Measurements from ENCODE around the gene JARID2. TPM values are rescaled to one million over a fixed set of nuclear protein-coding genes. Genes with fewer than 3 reads are reported as not detected.

JARID2 gene
- total RNA-seq, 1 donor from 2014 or later: 17.9 TPM

GRCh38 chr6:15335385-15335784, 89.5 kb downstream of the JARID2 start:
- no peaks in the 10 kb centered on the region for H3K36me3 ChIP-seq
- no peak overlapping the region for H3K4me3 ChIP-seq
- DNase-seq (ENCODE audit: extremely low spot score in 2 of 2): no peak
- no peaks in the 10 kb centered on the region for H3K27me3 ChIP-seq
- TF ChIP-seq POLR2A (IDR thresholded peaks at IDR 0.05): no peak
- TF ChIP-seq CTCF (IDR thresholded peaks at IDR 0.05): no peak
- TF ChIP-seq POLR2AphosphoS5 (IDR thresholded peaks at IDR 0.05; ENCODE audit: insufficient read depth in 1 of 2, low read depth in 1 of 2): no peak
- no peaks in the 10 kb centered on the region for H3K9me3 ChIP-seq
- H3K27ac ChIP-seq: no peak overlapping the region
- H3K4me1 ChIP-seq: peaks cover 21% of the 10 kb centered on the region
- intact Hi-C loops (cut with DNase I): loop anchor here (5.0 kb wide), 1 partner anchor 268 kb away; no protein-coding TSS in a partner anchor

- peaks cover 21% of the 10 kb centered on the region for H3K4me1 ChIP-seq
- H3K27me3 ChIP-seq: no peaks in the 10 kb centered on the region
- no peak for DNase-seq (ENCODE audit: extremely low spot score in 2 of 2)
- H3K4me3 ChIP-seq: no peak overlapping the region
- H3K27ac ChIP-seq: no peak overlapping the region
- H3K9me3 ChIP-seq: no peaks in the 10 kb centered on the region
- H3K36me3 ChIP-seq: no peaks in the 10 kb centered on the region
- no peak for TF ChIP-seq POLR2AphosphoS5 (IDR thresholded peaks at IDR 0.05; ENCODE audit: insufficient read depth in 1 of 2, low read depth in 1 of 2)
- TF ChIP-seq POLR2A (IDR thresholded peaks at IDR 0.05): no peak
- no peak for TF ChIP-seq CTCF (IDR thresholded peaks at IDR 0.05)
- intact Hi-C loops (cut with DNase I): loop anchor here (5.0 kb wide), 1 partner anchor 269 kb away; no protein-coding TSS in a partner anchor
These were observed 90.0 kb downstream of the JARID2 start for GRCh38 chr6:15335916-15336315.

GRCh38 chr6:15336900-15337560, 91.2 kb downstream of the JARID2 start:
- no peak for DNase-seq (ENCODE audit: extremely low spot score in 2 of 2)
- intact Hi-C loops (cut with DNase I): loop anchor here (5.0 kb wide), 1 partner anchor 270 kb away; no protein-coding TSS in a partner anchor
- Histone ChIP-seq H3K27ac (no peak overlapping the region), H3K4me1 (peaks cover 25% of the 10 kb centered on the region), H3K27me3 (no peaks in the 10 kb centered on the region), H3K36me3 (no peaks in the 10 kb centered on the region), H3K9me3 (no peaks in the 10 kb centered on the region), H3K4me3 (no peak overlapping the region)
- TF ChIP-seq POLR2AphosphoS5 (IDR thresholded peaks at IDR 0.05; ENCODE audit: insufficient read depth in 1 of 2, low read depth in 1 of 2) (no peak), CTCF (IDR thresholded peaks at IDR 0.05) (no peak)

GRCh38 chr6:15337582-15337981, 91.7 kb downstream of the JARID2 start:
- no peaks in the 10 kb centered on the region for H3K27me3 ChIP-seq
- TF ChIP-seq CTCF (IDR thresholded peaks at IDR 0.05) (no peak), POLR2AphosphoS5 (IDR thresholded peaks at IDR 0.05; ENCODE audit: insufficient read depth in 1 of 2, low read depth in 1 of 2) (no peak), POLR2A (IDR thresholded peaks at IDR 0.05) (no peak)
- no peaks in the 10 kb centered on the region for H3K9me3 ChIP-seq
- H3K27ac ChIP-seq: no peak overlapping the region
- H3K4me3 ChIP-seq: no peak overlapping the region
- intact Hi-C loops (cut with DNase I): loop anchor here (5.0 kb wide), 1 partner anchor 270 kb away; no protein-coding TSS in a partner anchor
- H3K36me3 ChIP-seq: no peaks in the 10 kb centered on the region
- peaks cover 27% of the 10 kb centered on the region for H3K4me1 ChIP-seq
- no peak for DNase-seq (ENCODE audit: extremely low spot score in 2 of 2)

- no peaks in the 10 kb centered on the region for H3K27me3 ChIP-seq
- no peak for DNase-seq (ENCODE audit: extremely low spot score in 2 of 2)
- no peak overlapping the region for H3K4me3 ChIP-seq
- peaks cover 27% of the 10 kb centered on the region for H3K4me1 ChIP-seq
- TF ChIP-seq POLR2A (IDR thresholded peaks at IDR 0.05): no peak
- TF ChIP-seq POLR2AphosphoS5 (IDR thresholded peaks at IDR 0.05; ENCODE audit: insufficient read depth in 1 of 2, low read depth in 1 of 2): no peak
- no peak for TF ChIP-seq CTCF (IDR thresholded peaks at IDR 0.05)
- H3K9me3 ChIP-seq: no peaks in the 10 kb centered on the region
- intact Hi-C loops (cut with DNase I): loop anchor here (5.0 kb wide), 1 partner anchor 271 kb away; no protein-coding TSS in a partner anchor
- H3K27ac ChIP-seq: no peak overlapping the region
- H3K36me3 ChIP-seq: no peaks in the 10 kb centered on the region
These were observed 92.6 kb downstream of the JARID2 start for GRCh38 chr6:15338476-15338875.
